KG1 (cell line): ENCODE results near the gene NOTCH1.

ENCODE experiments used
- DNase-seq: peaks from one replicate; lab custom pipeline; 2025; lab: John Stamatoyannopoulos, UW

NOTCH1 gene

DNA sequence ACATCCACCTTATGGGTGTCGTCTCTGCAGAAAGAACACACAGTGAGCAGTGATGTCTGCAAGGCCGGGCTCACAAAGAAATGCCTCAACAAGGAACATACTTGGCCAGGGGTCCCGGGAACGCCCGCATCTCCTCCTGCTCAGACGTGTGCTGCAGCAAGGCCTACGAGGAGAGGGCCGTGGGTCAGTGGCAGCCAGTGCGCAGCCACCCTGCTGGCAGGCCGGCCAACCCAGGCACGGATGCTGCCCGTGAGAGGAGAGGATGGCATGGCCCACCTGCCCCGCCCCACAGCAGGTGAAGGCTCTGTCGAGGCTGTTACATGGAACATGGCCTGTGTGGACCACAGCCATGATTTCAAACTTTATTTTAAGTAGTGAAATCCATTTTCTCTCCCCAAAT, 82.3 kb downstream of the NOTCH1 start:
- DNase-seq: no peak

DNA sequence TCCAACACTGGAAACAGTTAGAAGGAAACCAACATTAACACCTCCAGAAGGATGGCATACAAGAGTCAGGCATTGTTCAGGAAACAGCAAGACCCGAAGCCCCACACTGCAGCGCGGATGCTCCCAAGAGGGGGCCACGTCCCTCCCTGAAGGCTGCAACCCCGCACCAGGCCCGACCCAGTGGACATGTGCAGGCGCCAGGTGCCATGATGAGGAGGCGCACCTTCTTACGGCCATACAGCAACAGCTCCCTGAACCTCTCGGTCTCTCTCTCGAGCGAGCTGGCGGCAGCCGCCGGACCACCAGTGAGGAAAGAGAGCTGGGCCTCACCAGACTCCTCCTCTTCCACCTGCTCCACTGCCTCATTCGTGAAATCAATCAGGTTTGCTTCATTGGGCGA, 83.2 kb downstream of the NOTCH1 start:
- no peak for DNase-seq

DNA sequence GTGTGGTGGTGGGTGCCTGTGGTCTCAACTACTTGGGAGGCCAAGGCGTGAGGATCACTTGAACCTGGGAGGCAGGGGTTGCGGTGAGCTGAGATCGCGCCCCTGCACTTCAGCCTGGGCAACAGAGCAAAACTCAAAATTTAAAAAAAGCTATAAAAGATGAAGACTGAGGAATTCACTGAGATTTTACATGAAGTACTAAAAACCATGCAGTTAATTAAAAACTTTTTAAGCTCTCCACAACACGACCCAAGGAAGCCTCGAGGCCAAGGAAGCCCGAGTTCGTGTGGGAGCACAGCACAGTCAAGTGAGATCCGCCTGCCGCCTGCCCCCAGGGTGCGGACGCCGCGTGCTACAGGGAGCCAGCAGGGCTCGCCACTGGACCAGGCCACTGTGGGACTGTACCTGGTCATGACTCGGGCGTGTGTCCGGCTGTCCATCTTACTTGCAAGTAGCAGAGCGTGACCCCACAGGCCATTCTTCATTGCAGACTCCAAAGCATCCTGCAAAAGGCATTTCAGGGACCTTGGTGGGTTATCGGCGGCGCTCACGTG, 85.0 kb downstream of the NOTCH1 start:
- DNase-seq: no peak

DNA sequence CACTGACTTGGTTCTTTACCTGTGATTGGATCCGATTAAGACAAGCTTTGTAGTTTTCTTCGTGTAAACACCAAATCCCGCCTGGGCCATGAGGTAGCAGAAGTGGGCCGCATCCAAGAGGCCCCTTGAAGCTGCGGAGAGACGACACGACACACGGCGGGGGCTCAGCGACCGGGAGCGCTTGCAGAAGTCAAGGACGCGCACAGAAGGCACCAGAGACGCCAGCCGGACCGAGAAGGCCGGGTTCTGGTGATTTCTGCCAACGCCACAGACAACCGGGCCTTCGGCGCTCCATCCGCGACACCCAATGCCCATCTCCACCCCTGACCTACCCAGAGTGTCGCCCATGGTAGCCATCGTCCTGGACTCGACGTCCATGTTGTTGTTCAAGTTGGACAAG, 86.4 kb downstream of the NOTCH1 start:
- DNase-seq: no peak

GRCh38 chr9:136457326-136457725, 88.5 kb downstream of the NOTCH1 start:
- DNase-seq: no peak

GRCh38 chr9:136456258-136456657, 89.6 kb downstream of the NOTCH1 start:
- no peak for DNase-seq

- DNase-seq: no peak
These were observed 90.5 kb downstream of the NOTCH1 start for GRCh38 chr9:136455043-136456002.

DNA sequence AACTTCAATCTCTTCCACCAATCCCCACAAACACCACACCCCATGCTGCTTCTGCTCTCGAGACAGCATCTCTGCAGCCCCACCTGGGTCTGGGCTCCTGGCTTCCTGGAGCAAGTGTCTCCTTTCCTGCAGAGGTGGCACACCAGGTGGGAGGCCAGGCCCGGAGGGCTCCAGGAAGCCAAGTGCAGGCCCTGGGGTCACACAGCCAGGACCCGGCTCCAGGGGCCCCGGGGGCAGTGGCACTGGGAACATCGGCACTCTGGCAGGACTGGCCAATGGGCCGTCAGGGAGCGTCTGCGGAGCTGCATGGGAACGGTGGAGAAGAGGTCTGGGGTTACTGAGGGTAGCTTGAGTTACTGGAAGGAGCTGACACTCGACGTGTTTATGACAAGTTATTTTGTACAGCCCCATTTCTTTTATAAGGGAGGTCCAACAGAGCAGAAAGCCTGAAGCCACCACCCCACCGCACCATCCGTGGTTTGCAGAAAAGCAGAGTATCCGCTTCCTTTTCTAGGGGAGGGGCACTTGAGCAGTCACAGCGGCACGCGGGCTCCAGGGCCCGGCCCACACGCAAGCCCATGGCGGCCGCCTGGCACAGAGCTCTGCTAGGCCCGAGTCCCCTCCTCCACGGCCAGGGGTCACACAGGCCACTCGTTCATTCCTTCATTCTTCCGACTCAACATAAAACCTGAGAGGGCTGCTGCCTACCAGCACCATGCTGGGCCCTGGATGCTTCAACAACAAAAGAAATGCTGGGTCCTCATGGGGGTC, 91.6 kb downstream of the NOTCH1 start:
- no peak for DNase-seq

DNA sequence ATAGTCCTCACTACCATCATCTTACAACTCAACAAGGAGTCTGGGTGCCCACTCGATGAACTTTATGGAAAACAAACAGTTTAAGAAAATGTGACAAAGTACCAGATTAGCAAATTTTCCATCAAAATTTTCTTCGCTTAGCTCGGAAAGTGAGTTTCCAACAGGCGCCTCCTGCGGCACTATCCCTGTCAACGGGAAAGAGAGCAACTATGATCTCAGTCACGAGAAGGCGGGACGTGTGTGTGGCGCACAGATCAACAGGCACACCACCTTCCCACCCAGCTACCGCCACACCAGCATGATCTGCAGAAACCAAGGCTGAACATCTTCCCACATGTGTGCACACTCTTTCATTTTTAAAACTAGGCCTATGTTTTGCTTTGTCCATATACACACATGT, 92.5 kb downstream of the NOTCH1 start:
- no peak for DNase-seq

GRCh38 chr9:136451221-136451877, 94.5 kb downstream of the NOTCH1 start:
- DNase-seq: no peak

GRCh38 chr9:136448655-136449054, 97.2 kb downstream of the NOTCH1 start:
- DNase-seq: no peak

DNA sequence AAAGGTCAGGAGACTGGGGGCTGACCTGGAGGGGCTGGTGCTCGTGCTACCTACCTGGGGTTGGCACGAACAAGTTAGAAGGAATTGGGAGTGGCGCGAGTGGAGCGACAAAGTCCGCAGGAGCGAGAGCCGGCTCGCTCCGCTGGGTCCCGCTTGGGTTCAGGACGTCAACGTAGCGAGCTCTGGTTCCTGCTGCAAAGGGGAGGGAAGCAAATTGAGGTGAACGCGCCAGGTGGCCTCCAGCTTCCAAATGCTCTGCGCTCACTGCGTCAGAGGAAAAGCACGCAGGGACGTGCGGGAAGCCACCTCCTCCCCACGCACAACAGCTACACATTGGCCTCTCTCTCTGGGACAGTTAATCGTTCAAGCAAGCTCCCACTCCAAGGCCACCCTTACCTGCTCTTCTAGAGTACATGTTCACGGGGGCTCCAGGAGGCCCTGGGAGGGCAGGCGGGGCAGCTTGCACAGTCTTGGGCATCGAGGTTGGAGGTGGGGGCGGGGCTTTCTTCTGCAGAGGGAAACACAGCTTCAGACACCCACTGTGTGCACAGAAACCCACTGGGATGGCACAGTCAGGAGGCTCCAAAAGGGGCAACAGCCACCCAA, 98.6 kb downstream of the NOTCH1 start:
- DNase-seq: no peak

GRCh38 chr9:136445799-136446198, 100.0 kb downstream of the NOTCH1 start:
- no peak for DNase-seq
